Muscle of leg (tissue), 11 donors: ENCODE data around the gene AGBL4. TPM values are rescaled to one million over a fixed set of nuclear protein-coding genes. Genes with fewer than 3 reads are reported as not detected.
"Not testable (repeated sequence)": the region's sequence is repeated elsewhere in the genome, so short reads cannot be mapped to it uniquely, and the experiment has no call there.

Source experiments
- DNase-seq: peaks from one replicate; pipeline ENCODE4 v3.0.0; 2013
- H3K27ac ChIP-seq: one replicate; pipeline ENCODE4 v1.5.1; 2013; ENCODE audit warnings: mild to moderate bottlenecking, low read length, control low read depth
- H3K27me3 ChIP-seq: one replicate; pipeline ENCODE4 v1.6.1; 2013; ENCODE audit warnings: low read length; ENCODE audit not compliant: control insufficient read depth, insufficient read depth
- H3K36me3 ChIP-seq: one replicate; pipeline ENCODE4 v1.6.1; 2013; ENCODE audit warnings: low read length; ENCODE audit not compliant: control insufficient read depth, insufficient read depth
- H3K4me1 ChIP-seq: one replicate; pipeline ENCODE4 v1.6.1; 2013; ENCODE audit warnings: low read length; ENCODE audit not compliant: control insufficient read depth, insufficient read depth
- H3K4me3 ChIP-seq: one replicate; pipeline ENCODE4 v1.5.1; 2013; ENCODE audit warnings: low read length, control low read depth
- H3K9me3 ChIP-seq: replicated peaks from 2 replicates; pipeline ENCODE4 v1.6.1; 2013; ENCODE audit warnings: low read depth, low read length; ENCODE audit not compliant: control insufficient read depth
- WGBS: methylation state at CpG from one replicate; pipeline ENCODE4 v1.1.5; 2013; ENCODE audit warnings: missing lambda C conversion rate; ENCODE audit not compliant: insufficient coverage; 5-methylcytosine and 5-hydroxymethylcytosine counted together
- polyA plus RNA-seq, 8 donors: library from polyadenylated mRNA; unstranded; fragments of 120-200 nt; gene quantifications; one replicate each; pipeline versions ENCODE4 v1.2.1 to v1.2.3, GENCODE V29; 2013; ENCODE audit warnings: inconsistent platforms in 1 of 8, low replicate concordance in 1 of 8; ENCODE audit not compliant: insufficient read length in 8 of 8, insufficient read depth in 1 of 8
- total RNA-seq: library from RNA; stranded (reverse); fragments of 120-200 nt; gene quantifications from one replicate; pipeline ENCODE4 v1.2.4, GENCODE V29; 2013

AGBL4 gene
- total and polyA plus RNA-seq, 9 donors: 0.05 to 0.50 (median 0.18) TPM

- Histone ChIP-seq H3K9me3 (no peaks in the 10 kb centered on the region), H3K27ac (no peak overlapping the region), H3K4me3 (no peak overlapping the region), H3K4me1 (no peaks in the 10 kb centered on the region), H3K36me3 (no peaks in the 10 kb centered on the region), H3K27me3 (no peaks in the 10 kb centered on the region)
- no peak for DNase-seq
- WGBS: 90% methylated on average over 2 of the region's 2 CpGs
Observed at GRCh38 chr1:49323925-49324540, 699.7 kb downstream of the AGBL4 start.

GRCh38 chr1:49320493-49320892, 703.3 kb downstream of the AGBL4 start:
- H3K4me1 ChIP-seq, H3K36me3 ChIP-seq, H3K27ac ChIP-seq, DNase-seq, H3K27me3 ChIP-seq, H3K9me3 ChIP-seq, H3K4me3 ChIP-seq: not testable (repeated sequence)
- WGBS: no CpG with 5 or more reads among the region's 2 CpGs

DNA sequence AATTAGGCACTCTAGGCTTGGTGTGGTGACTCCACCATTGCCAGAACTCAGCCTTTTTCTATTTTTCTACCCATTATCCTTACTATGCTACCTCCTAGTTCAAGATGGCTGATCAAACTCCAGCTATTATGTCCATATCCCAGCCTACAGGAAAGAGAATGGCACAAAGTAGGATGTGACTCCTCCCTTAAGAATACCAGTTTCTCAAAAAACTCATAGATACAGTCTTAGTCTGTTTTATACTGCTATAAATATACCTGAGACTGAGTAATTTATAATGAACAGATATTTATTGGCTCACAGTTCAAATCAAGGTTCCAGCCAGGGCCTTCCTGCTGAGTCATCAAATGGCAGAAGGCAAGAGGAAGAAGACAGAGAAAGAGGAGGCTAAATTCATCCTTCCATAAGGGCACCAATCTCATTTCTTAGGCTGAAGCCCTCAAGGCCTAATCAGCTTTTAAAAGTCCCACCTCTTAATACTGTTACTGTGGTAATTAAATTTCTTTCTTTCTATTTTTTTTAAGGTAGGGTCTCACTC, 704.3 kb downstream of the AGBL4 start:
- no peaks in the 10 kb centered on the region for H3K36me3 ChIP-seq
- H3K27me3 ChIP-seq: no peaks in the 10 kb centered on the region
- H3K27ac ChIP-seq: no peak overlapping the region
- no peak overlapping the region for H3K4me3 ChIP-seq
- DNase-seq: no peak
- H3K9me3 ChIP-seq: no peaks in the 10 kb centered on the region
- H3K4me1 ChIP-seq: no peaks in the 10 kb centered on the region

DNA sequence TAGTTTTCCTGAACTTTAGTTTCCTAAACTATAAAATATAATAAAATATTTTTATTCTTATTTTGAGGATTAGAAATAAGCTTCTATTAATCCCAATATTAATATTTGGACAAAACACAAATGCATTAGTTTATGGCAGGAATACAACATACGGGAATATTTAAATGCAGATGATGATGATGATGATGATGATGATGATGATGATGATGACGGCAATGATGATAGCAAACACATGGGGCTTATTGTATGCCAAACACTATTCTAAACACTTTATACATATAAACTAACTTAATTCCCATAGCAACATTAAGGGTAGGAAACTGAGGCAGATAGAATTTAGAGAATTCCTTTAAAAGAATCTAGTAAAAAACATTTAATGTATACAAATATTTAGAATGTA, 705.5 kb downstream of the AGBL4 start:
- H3K27me3 ChIP-seq: no peaks in the 10 kb centered on the region
- no peaks in the 10 kb centered on the region for H3K4me1 ChIP-seq
- no peak for DNase-seq
- H3K9me3 ChIP-seq: no peaks in the 10 kb centered on the region
- no peak overlapping the region for H3K27ac ChIP-seq
- H3K36me3 ChIP-seq: no peaks in the 10 kb centered on the region
- no peak overlapping the region for H3K4me3 ChIP-seq
- WGBS: no CpG with 5 or more reads among the region's 2 CpGs

GRCh38 chr1:49307457-49307856, 716.3 kb downstream of the AGBL4 start:
- Histone ChIP-seq H3K9me3 (no peaks in the 10 kb centered on the region), H3K27ac (no peak overlapping the region), H3K4me3 (no peak overlapping the region), H3K27me3 (no peaks in the 10 kb centered on the region), H3K36me3 (no peaks in the 10 kb centered on the region), H3K4me1 (no peaks in the 10 kb centered on the region)
- DNase-seq: no peak

DNA sequence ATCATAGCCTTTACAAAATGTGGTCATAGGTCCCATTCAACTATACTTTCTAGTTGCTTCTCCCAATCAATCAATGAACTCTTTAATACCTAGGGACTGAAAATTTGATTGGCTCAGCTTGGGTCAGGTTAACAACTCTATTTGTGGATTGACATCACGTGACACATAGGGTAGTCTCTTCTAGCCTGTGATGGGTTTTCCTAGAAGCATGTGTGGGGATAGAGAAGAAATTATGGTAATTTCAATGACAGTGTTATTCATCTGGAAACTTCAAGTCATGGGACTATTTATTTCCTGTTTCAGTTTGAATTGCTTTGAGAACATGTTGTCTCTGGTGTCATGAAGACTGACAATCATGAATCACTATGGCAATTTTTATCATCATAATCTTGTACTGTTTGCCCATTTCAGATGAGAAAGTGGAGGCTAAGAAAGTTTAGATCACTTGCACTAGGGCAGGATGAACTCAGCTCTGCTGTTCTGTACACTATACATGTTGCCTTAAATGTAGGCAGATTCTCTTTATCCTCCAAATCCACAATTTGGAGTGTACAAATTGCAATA, 717.2 kb downstream of the AGBL4 start:
- 100% methylated on average over 1 of the region's 1 CpG for WGBS
- no peaks in the 10 kb centered on the region for H3K27me3 ChIP-seq
- DNase-seq: no peak
- no peaks in the 10 kb centered on the region for H3K36me3 ChIP-seq
- H3K9me3 ChIP-seq: no peaks in the 10 kb centered on the region
- H3K27ac ChIP-seq: no peak overlapping the region
- no peaks in the 10 kb centered on the region for H3K4me1 ChIP-seq
- no peak overlapping the region for H3K4me3 ChIP-seq

DNA sequence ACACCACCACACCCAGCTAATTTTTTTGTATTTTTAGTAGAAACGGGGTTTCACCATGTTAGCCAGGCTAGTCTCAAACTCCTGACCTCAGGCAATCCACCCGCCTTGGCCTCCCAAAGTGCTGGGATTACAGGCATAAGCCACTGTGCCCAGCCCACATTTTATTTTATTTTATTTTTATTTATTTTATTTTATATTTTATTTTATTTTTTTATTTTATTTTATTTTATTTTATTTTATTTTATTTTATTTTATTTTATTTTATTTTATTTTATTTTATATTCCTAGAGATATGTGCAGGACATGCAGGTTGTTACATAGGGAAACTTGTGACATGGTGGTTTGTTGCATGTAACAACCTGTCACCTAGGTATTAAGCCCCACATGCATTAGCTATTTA, 721.4 kb downstream of the AGBL4 start:
- H3K4me1 ChIP-seq, H3K4me3 ChIP-seq, H3K9me3 ChIP-seq, DNase-seq, H3K36me3 ChIP-seq, H3K27ac ChIP-seq, H3K27me3 ChIP-seq: not testable (repeated sequence)
- WGBS: no CpG with 5 or more reads among the region's 2 CpGs

GRCh38 chr1:49298304-49298703, 725.5 kb downstream of the AGBL4 start:
- no peak overlapping the region for H3K4me3 ChIP-seq
- H3K9me3 ChIP-seq: no peaks in the 10 kb centered on the region
- no peaks in the 10 kb centered on the region for H3K27me3 ChIP-seq
- DNase-seq: peak; percentile 11
- 0% methylated on average over 1 of the region's 2 CpGs for WGBS
- no peak overlapping the region for H3K27ac ChIP-seq
- no peaks in the 10 kb centered on the region for H3K4me1 ChIP-seq
- H3K36me3 ChIP-seq: no peaks in the 10 kb centered on the region

DNA sequence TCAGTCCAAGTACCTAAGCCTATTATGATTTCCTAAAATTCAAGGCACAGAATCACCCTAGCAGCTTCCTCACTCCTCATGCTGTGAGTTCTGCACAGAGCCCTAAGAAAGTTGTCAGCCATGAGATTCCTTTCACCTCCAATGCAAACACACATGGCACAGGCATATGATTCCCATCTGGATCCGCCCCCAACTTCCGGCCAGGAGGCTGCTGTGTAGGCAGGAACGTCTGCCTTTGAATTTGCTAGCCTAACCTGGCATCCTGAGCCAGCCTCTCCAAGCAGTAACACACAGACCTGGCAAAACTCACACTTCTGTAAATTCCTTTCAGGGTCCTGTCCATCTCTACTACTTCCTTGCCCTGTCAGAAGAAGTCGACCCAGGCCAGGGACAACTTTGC, 726.0 kb downstream of the AGBL4 start:
- H3K4me3 ChIP-seq: no peak overlapping the region
- WGBS: 18% methylated on average over 3 of the region's 4 CpGs
- no peak overlapping the region for H3K27ac ChIP-seq
- H3K4me1 ChIP-seq: no peaks in the 10 kb centered on the region
- no peaks in the 10 kb centered on the region for H3K36me3 ChIP-seq
- H3K9me3 ChIP-seq: peaks cover 2% of the 10 kb centered on the region
- no peak for DNase-seq
- no peaks in the 10 kb centered on the region for H3K27me3 ChIP-seq

GRCh38 chr1:49294539-49294938, 729.2 kb downstream of the AGBL4 start:
- Histone ChIP-seq H3K27me3 (no peaks in the 10 kb centered on the region), H3K4me1 (no peaks in the 10 kb centered on the region), H3K4me3 (no peak overlapping the region), H3K36me3 (no peaks in the 10 kb centered on the region), H3K27ac (no peak overlapping the region), H3K9me3 (peaks cover 14% of the 10 kb centered on the region)
- WGBS: 37% methylated on average over 2 of the region's 2 CpGs
- DNase-seq: no peak

DNA sequence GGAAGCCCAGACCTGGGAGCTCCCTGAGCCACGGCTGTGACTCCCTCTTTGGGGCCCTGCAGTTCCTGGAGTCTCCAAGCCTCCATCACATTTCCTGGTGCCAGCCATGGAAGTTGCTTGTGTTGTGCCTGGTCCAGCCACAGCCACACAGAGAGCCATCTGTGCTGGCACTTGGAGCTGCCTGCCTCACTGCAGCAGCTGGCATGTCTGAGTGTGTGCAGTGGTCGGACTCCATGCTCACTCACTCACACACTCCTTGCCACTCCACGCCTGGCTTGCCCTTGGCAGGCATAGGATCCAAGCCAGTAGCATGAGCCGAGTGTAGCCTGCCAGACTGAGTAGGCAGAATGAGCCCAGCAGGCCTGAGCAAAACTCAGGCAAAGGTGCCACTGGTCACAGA, 730.7 kb downstream of the AGBL4 start:
- H3K27ac ChIP-seq: no peak overlapping the region
- H3K4me1 ChIP-seq: no peaks in the 10 kb centered on the region
- H3K36me3 ChIP-seq: no peaks in the 10 kb centered on the region
- WGBS: 90% methylated on average over 2 of the region's 4 CpGs
- no peaks in the 10 kb centered on the region for H3K27me3 ChIP-seq
- no peak for DNase-seq
- peaks cover 14% of the 10 kb centered on the region for H3K9me3 ChIP-seq
- no peak overlapping the region for H3K4me3 ChIP-seq
